IMR-90 (cell line): Measurements from ENCODE around the gene CEACAM16. TPM values are rescaled to one million over a fixed set of nuclear protein-coding genes. Genes with fewer than 3 reads are reported as not detected.
A peak's percentile ranks its signal among the peaks of the same experiment; 100 is the strongest.

Experiments used
- ATAC-seq: fragments of 200-7000 bp; cut with Tn5 transposase; 2 replicates; pipeline ENCODE4 v1.9.1; 2020; ENCODE audit warnings: low read depth, mild to moderate bottlenecking, moderate library complexity
- BruUV-seq: library from RNA; stranded (reverse); fragments of 400-500 nt; replicated peaks from 2 replicates; lab custom pipeline; 2021; lab: Mats Ljungman, UMichigan
- CTCF ChIA-PET: fragments of 300-600 bp; formaldehyde crosslinking; extraction: SDS; loops from one replicate; lab custom pipeline; 2021; ENCODE audit warnings: antibody characterized with exemption; lab: Yijun Ruan, JAX
- POLR2A ChIA-PET: fragments of 300-600 bp; sonication (Branson Sonifier 250); formaldehyde crosslinking; loops from one replicate; lab custom pipeline; 2022; ENCODE audit warnings: antibody characterized with exemption; ENCODE audit not compliant: unreplicated experiment; lab: Charles Lee
- DNase-seq: peaks from one replicate; pipeline ENCODE4 v3.0.0; 2013
- H2AFZ ChIP-seq: replicated peaks from 2 replicates; pipeline ENCODE3; 2013; ENCODE audit warnings: low read length, mild to moderate bottlenecking; ENCODE audit not compliant: poor library complexity
- H2AK5ac ChIP-seq: 2 replicates; pipeline ENCODE4 v1.6.1; 2013; ENCODE audit warnings: low read depth, low read length, inconsistent platforms
- H2AK9ac ChIP-seq: replicated peaks from 2 replicates; pipeline ENCODE3; 2013; ENCODE audit warnings: mild to moderate bottlenecking, low read depth, low read length, moderate library complexity; ENCODE audit not compliant: poor library complexity
- H2BK120ac ChIP-seq: 2 replicates; pipeline ENCODE4 v1.6.1; 2013; ENCODE audit warnings: low read depth, low read length, inconsistent platforms
- H2BK15ac ChIP-seq: 3 replicates; pipeline ENCODE4 v1.6.1; 2013; ENCODE audit warnings: low read depth, low read length, inconsistent platforms
- H2BK20ac ChIP-seq: 2 replicates; pipeline ENCODE4 v1.6.1; 2013; ENCODE audit warnings: low read depth, mild to moderate bottlenecking, inconsistent platforms, low read length, moderate library complexity
- H2BK5ac ChIP-seq: 2 replicates; pipeline ENCODE4 v1.6.1; 2013; ENCODE audit warnings: mild to moderate bottlenecking, low read depth, low read length, inconsistent platforms; ENCODE audit not compliant: poor library complexity, severe bottlenecking
- H3K14ac ChIP-seq: replicated peaks from 2 replicates; pipeline ENCODE4 v1.6.1; 2013; ENCODE audit warnings: low read depth, low read length, inconsistent platforms
- H3K18ac ChIP-seq: 2 replicates; pipeline ENCODE4 v1.6.1; 2013; ENCODE audit warnings: low read depth, low read length, control low read depth
- H3K23ac ChIP-seq: 2 replicates; pipeline ENCODE4 v1.6.1; 2013; ENCODE audit warnings: low read depth, low read length, inconsistent platforms
- H3K27ac ChIP-seq: 2 replicates; pipeline ENCODE4 v1.5.1; 2013; ENCODE audit warnings: mild to moderate bottlenecking, control low read depth, low read length; ENCODE audit not compliant: insufficient read depth
- H3K27me3 ChIP-seq: 2 replicates; pipeline ENCODE4 v1.6.1; 2013; ENCODE audit warnings: low read length; ENCODE audit not compliant: control insufficient read depth, insufficient read depth
- H3K36me3 ChIP-seq: 2 replicates; pipeline ENCODE4 v1.6.1; 2013; ENCODE audit warnings: low read length, mixed read lengths; ENCODE audit not compliant: control insufficient read depth, insufficient read depth
- H3K4ac ChIP-seq: 2 replicates; pipeline ENCODE4 v1.6.1; 2013; ENCODE audit warnings: low read depth, low read length, inconsistent platforms
- H3K4me1 ChIP-seq: 2 replicates; pipeline ENCODE4 v1.6.1; 2013; ENCODE audit warnings: low read length, mixed read lengths; ENCODE audit not compliant: control insufficient read depth, insufficient read depth
- H3K4me2 ChIP-seq: 2 replicates; pipeline ENCODE4 v1.6.1; 2013; ENCODE audit warnings: low read depth, mild to moderate bottlenecking, control low read depth, low read length, moderate library complexity
- H3K4me3 ChIP-seq: 2 replicates; pipeline ENCODE4 v1.5.1; 2013; ENCODE audit warnings: low read depth, mild to moderate bottlenecking, control low read depth, low read length, moderate library complexity; ENCODE audit not compliant: insufficient read depth
- H3K56ac ChIP-seq: 2 replicates; pipeline ENCODE4 v1.6.1; 2013; ENCODE audit warnings: low read length, inconsistent platforms; ENCODE audit not compliant: insufficient read depth; ENCODE audit errors: extremely low read depth
- H3K79me1 ChIP-seq, 2 experiments: 2 replicates each; pipeline ENCODE4 v1.6.1; 2013; ENCODE audit warnings: low read length in 2 of 2, inconsistent platforms in 1 of 2, low read depth in 1 of 2
- H3K9ac ChIP-seq: 2 replicates; pipeline ENCODE4 v1.6.1; 2013; ENCODE audit warnings: low read depth, low read length, control low read depth
- H3K9me1 ChIP-seq: 2 replicates; pipeline ENCODE4 v1.6.1; 2013; ENCODE audit warnings: low read length, inconsistent platforms; ENCODE audit not compliant: insufficient read depth
- H3K9me3 ChIP-seq: 2 replicates; pipeline ENCODE4 v1.6.1; 2013; ENCODE audit warnings: low read length; ENCODE audit not compliant: control insufficient read depth, insufficient read depth
- H4K20me1 ChIP-seq: 2 replicates; pipeline ENCODE4 v1.6.1; 2013; ENCODE audit warnings: low read length, inconsistent platforms; ENCODE audit not compliant: insufficient read depth
- H4K5ac ChIP-seq: 2 replicates; pipeline ENCODE4 v1.6.1; 2013; ENCODE audit warnings: mild to moderate bottlenecking, low read depth, low read length, control low read depth
- H4K8ac ChIP-seq, 2 experiments: 2 replicates each; pipeline ENCODE4 v1.6.1; 2013; ENCODE audit warnings: low read depth in 2 of 2, low read length in 2 of 2, control low read depth in 1 of 2, inconsistent platforms in 1 of 2
- H4K91ac ChIP-seq: 2 replicates; pipeline ENCODE4 v1.6.1; 2013; ENCODE audit warnings: low read depth, low read length, inconsistent platforms; ENCODE audit not compliant: insufficient read depth
- BHLHE40 ChIP-seq: fragments of 150-350 bp; IDR thresholded peaks from 2 replicates; pipeline ENCODE4 v1.6.1; 2016; ENCODE audit warnings: mild to moderate bottlenecking, low read depth, low read length
- CEBPB ChIP-seq: IDR thresholded peaks from 2 replicates; pipeline ENCODE4 v1.6.1; 2012; ENCODE audit warnings: low read depth, low read length, improper control_type of control experiment
- CHD1 ChIP-seq: IDR thresholded peaks from 2 replicates; pipeline ENCODE4 v1.6.1; 2012; ENCODE audit warnings: low read depth, low read length, improper control_type of control experiment
- ELK1 ChIP-seq: fragments of 150-350 bp; IDR thresholded peaks from 2 replicates; pipeline ENCODE4 v1.6.1; 2016; ENCODE audit warnings: low read depth, mild to moderate bottlenecking, low read length, moderate library complexity, borderline replicate concordance
- MAFK ChIP-seq: IDR thresholded peaks from 2 replicates; pipeline ENCODE4 v1.6.1; 2012; ENCODE audit warnings: low read depth, low read length, improper control_type of control experiment
- MAZ ChIP-seq: IDR thresholded peaks from 2 replicates; pipeline ENCODE4 v1.6.1; 2012; ENCODE audit warnings: low read depth, mild to moderate bottlenecking, low read length, improper control_type of control experiment, moderate library complexity, borderline replicate concordance
- MXI1 ChIP-seq: IDR thresholded peaks from 2 replicates; pipeline ENCODE4 v1.6.1; 2012; ENCODE audit warnings: low read depth, mild to moderate bottlenecking, low read length, moderate library complexity, borderline replicate concordance
- NFE2L2 ChIP-seq: fragments of 150-350 bp; IDR thresholded peaks from 2 replicates; pipeline ENCODE4 v1.6.1; 2016; ENCODE audit warnings: low read depth, mild to moderate bottlenecking, low read length
- POLR2A ChIP-seq: IDR thresholded peaks from 2 replicates; pipeline ENCODE4 v1.6.1; 2012; ENCODE audit warnings: mild to moderate bottlenecking, low read depth, low read length
- RAD21 ChIP-seq: IDR thresholded peaks from 2 replicates; pipeline ENCODE4 v1.6.1; 2012; ENCODE audit warnings: low read length, improper control_type of control experiment
- RCOR1 ChIP-seq: IDR thresholded peaks from 2 replicates; pipeline ENCODE4 v1.6.1; 2012; ENCODE audit warnings: mild to moderate bottlenecking, low read length, improper control_type of control experiment; ENCODE audit not compliant: insufficient replicate concordance
- RFX5 ChIP-seq: IDR thresholded peaks from 2 replicates; pipeline ENCODE4 v1.8.0; 2012; ENCODE audit warnings: low read depth, mild to moderate bottlenecking, low read length, moderate library complexity
- USF2 ChIP-seq: fragments of 150-350 bp; IDR thresholded peaks from 2 replicates; pipeline ENCODE4 v1.6.1; 2017; ENCODE audit warnings: mild to moderate bottlenecking, antibody characterized with exemption, low read length, low read depth
- WGBS, 2 experiments: methylation state at CpG; one replicate each; pipeline versions ENCODE4 v1.1.5 to v1.1.7; 2013; ENCODE audit warnings: missing lambda C conversion rate in 2 of 2; ENCODE audit not compliant: insufficient read length in 1 of 2; ENCODE audit errors: extremely low coverage in 2 of 2; 5-methylcytosine and 5-hydroxymethylcytosine counted together
- dilution Hi-C: fragments of 300-500 bp; cut with HindIII; formaldehyde crosslinking; loops from one replicate; pipeline ENCODE4 v1.14.3; 2018; ENCODE audit warnings: low sequenced_read_pairs; ENCODE audit not compliant: unreplicated experiment
- in situ Hi-C: fragments of 300-500 bp; cut with MboI; formaldehyde crosslinking; loops from 3 replicates; pipeline ENCODE4 v1.14.3; 2019; ENCODE audit warnings: low sequenced_read_pairs, inconsistent platforms, mixed read lengths
- intact Hi-C: fragments of 100-400 bp; cut with micrococcal nuclease; formaldehyde crosslinking; loops from 2 replicates; pipeline ENCODE4 v1.10.0; 2022
- polyA plus RNA-seq, 3 experiments: library from polyadenylated mRNA; depleted of rRNA; stranded (reverse); fragments of >200 nt; gene quantifications; 2 replicates each; pipeline ENCODE4 v1.2.3, GENCODE V29; 2012; ENCODE audit warnings: low replicate concordance in 1 of 3
- total RNA-seq: library from RNA; depleted of rRNA; stranded (reverse); fragments of >200 nt; gene quantifications from 2 replicates; pipeline ENCODE4 v1.2.3, GENCODE V29; 2012

The CEACAM16 gene
- total and polyA plus RNA-seq, 2 of the 4 experiments (the other 2 are of a cell fraction) = not detected

- 0 out of 3 replicates have a peak overlapping the region, but pooled peaks have one; percentile 30 for H2BK15ac ChIP-seq
- peak overlapping the region; percentile 69 for H2BK5ac ChIP-seq
- H3K14ac ChIP-seq = peak overlapping the region; percentile 65; the same call in 1 of the 2 replicates
- in situ Hi-C loops (no loop called here), dilution Hi-C loops (no loop called here), intact Hi-C loops (no loop called here)
- DNase-seq (peak; percentile 99), ATAC-seq (peak; percentile 55)
- peaks cover 27 to 75% of the 10 kb centered on the region in 2 experiments for H3K79me1 ChIP-seq
- peak overlapping the region; percentile 98 for H3K4ac ChIP-seq
- peak overlapping the region; percentile 30 for H3K4me2 ChIP-seq
- peak overlapping the region; percentile 18; the same call in 1 of the 2 replicates for H3K9ac ChIP-seq
- peak overlapping the region; percentile 68 for H2AK5ac ChIP-seq
- H3K4me3 ChIP-seq = peak overlapping the region; percentile 38; the same call in 1 of the 2 replicates
- peak overlapping the region; percentile 6; the same call in 1 of the 2 replicates for H3K18ac ChIP-seq
- CTCF ChIA-PET = interaction anchor here (0.6 to 1.1 kb wide), 3 partner anchors 9 to 26 kb away, joined by 3 to 6 read pairs (median 4); no protein-coding TSS in a partner anchor
- H3K9me3 ChIP-seq = no peaks in the 10 kb centered on the region
- no TSS peak for BruUV-seq
- H2BK120ac ChIP-seq = peak overlapping the region; percentile 98
- peak overlapping the region; percentile 54; the same call in 1 of the 2 replicates for H3K23ac ChIP-seq
- peaks cover 37% of the 10 kb centered on the region for H4K20me1 ChIP-seq
- H3K56ac ChIP-seq = 0 out of 2 replicates have a peak overlapping the region, but pooled peaks have one; percentile 18
- H3K4me1 ChIP-seq = peaks cover 50% of the 10 kb centered on the region
- peak overlapping the region; percentile 20 to 47; a peak in 3 of 4 replicates for H4K8ac ChIP-seq
- H4K5ac ChIP-seq = no peak overlapping the region
- no CpG with 5 or more reads among the region's 18 CpGs for WGBS, 2 experiments
- H2BK20ac ChIP-seq = peak overlapping the region; percentile 47; the same call in 1 of the 2 replicates
- POLR2A ChIA-PET = interaction anchor here (0.6 to 0.7 kb wide), 2 partner anchors 25 to 37 kb away, joined by 3 read pairs; no protein-coding TSS in a partner anchor
- peak overlapping the region; percentile 85 for H3K27ac ChIP-seq
- H3K27me3 ChIP-seq = no peaks in the 10 kb centered on the region
- H4K91ac ChIP-seq = peak overlapping the region; percentile 40; the same call in 1 of the 2 replicates
- H2AK9ac ChIP-seq = peak overlapping the region; percentile 38
- H2AFZ ChIP-seq = peak overlapping the region; percentile 24
- peaks cover 16% of the 10 kb centered on the region for H3K9me1 ChIP-seq
- H3K36me3 ChIP-seq = peaks cover 49% of the 10 kb centered on the region
- TF ChIP-seq USF2 (0 out of 2 replicates have a peak, but pooled peaks have one; percentile 3), MAZ (peak; percentile 99), RCOR1 (peak; percentile 93), POLR2A (peak; percentile 47; the same call in 1 of the 2 replicates), ELK1 (no peak), NFE2L2 (no peak), RFX5 (no peak), CHD1 (peak; percentile 47; the same call in 1 of the 2 replicates), MAFK (no peak), RAD21 (no peak; the same call in 1 of the 2 replicates), MXI1 (peak; percentile 48; the same call in 1 of the 2 replicates), BHLHE40 (peak; percentile 60; the same call in 1 of the 2 replicates), CEBPB (no peak)
These were observed 54.1 kb downstream of the CEACAM16 start for GRCh38 chr19:44752816-44753625.
